Renal cortex interstitium (tissue), 11 donors: ENCODE data around the gene BEAN1. TPM values are rescaled to one million over a fixed set of nuclear protein-coding genes. Genes with fewer than 3 reads are reported as not detected.
"Not testable (repeated sequence)": the region's sequence is repeated elsewhere in the genome, so short reads cannot be mapped to it uniquely, and the experiment has no call there.

Source experiments
- DNase-seq, 11 donors: peaks; one replicate each; pipeline ENCODE4 v3.0.0-alpha.2; 2013; ENCODE audit warnings: low read depth in 9 of 11, low spot score in 4 of 11; ENCODE audit errors: extremely low read depth in 1 of 11
- polyA plus RNA-seq, 3 donors: library from polyadenylated mRNA; unstranded; fragments of 120-200 nt; gene quantifications; one replicate each; pipeline ENCODE4 v1.2.1, GENCODE V29; 2013; ENCODE audit not compliant: insufficient read length in 3 of 3

BEAN1 gene
- polyA plus RNA-seq, 3 donors: 1.4 to 2.7 (median 1.7) TPM

- DNase-seq: no peak
Measured at GRCh38 chr16:66490774-66491715, 64.0 kb downstream of the BEAN1 start.

DNA sequence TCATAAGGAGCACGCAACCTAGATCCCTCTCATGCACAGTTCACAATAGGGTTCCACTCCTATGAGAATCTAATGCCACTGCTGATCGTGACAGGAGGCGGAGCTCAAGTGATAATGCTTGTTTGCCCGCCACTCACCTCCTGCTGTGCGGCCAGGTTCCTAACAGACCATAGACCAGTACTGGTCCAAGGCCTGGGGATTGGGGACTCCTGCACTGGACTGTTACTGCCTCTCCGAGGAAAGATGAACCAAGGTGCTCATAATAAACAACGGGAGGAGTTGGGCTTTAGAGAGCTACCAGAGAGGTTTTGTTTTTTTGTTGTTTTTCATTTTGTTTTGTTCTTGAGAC, 64.6 kb downstream of the BEAN1 start:
- no peak for DNase-seq

DNA sequence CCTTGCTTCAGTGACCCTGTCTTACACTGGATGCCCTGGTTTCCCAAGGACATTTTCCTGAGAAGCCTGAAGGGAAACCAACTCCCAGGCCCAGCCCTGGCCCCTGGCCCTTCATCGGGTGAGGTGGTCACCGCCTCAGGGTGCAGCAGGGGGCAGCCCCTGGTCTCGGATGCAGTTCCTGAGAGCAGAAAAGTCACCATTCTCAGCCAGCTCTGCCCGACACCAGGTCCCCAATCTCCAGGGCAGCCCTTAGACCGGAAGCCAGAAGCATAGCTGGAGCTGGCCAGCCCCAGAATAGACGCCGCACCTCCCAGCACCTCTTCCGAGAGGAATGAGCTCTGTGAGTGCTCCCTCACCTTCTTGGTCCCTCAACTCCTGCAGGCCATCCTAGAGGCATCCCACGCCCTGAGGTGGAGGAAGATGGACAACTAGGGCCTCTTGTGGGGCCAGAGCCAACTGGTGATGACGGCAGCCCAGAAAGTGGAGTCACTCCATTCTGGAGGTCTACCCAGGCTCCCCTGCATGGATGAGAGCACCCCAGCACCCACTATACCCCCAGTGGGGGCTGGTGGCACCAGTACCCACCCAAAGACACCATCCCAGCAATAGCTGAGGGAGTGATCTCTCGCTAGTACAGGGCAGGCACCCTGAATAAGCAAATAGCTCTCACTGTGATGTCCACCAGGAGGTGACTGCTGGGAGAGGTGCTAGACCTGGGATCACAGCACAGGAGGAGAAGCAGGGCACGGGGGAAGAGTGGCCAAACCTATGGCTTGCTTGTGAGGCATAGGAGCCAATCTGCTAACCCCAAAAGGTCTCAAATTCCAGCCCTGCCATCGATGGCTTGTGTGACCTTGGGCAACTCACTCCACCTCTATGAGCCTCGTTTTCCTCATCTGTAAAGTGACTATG, 66.7 kb downstream of the BEAN1 start:
- DNase-seq: no peak

GRCh38 chr16:66494916-66495315, 67.8 kb downstream of the BEAN1 start:
- no peak for DNase-seq

- DNase-seq: no peak
Measured at GRCh38 chr16:66495440-66495839, 68.3 kb downstream of the BEAN1 start.

DNA sequence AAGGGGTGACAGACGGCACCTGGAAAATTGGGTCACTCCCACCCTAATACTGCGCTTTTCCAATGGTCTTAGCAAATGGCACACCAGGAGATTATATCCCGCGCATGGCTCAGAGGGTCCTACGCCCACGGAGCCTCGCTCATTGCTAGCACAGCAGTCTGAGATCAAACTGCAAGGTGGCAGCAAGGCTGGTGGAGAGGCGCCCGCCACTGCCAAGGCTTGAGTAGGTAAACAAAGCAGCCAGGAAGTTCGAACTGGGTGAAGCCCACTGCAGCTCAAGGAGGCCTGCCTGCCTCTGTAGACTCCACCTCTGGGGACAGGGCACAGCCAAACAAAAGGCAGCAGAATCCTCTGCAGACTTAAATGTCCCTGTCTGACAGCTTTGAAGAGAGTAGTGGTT, 69.1 kb downstream of the BEAN1 start:
- not testable (repeated sequence) for DNase-seq

- DNase-seq: not testable (repeated sequence)
Measured at GRCh38 chr16:66497921-66498320, 70.8 kb downstream of the BEAN1 start.

- not testable (repeated sequence) for DNase-seq
Measured at GRCh38 chr16:66501563-66501962, 74.5 kb downstream of the BEAN1 start.

- DNase-seq: no peak
Measured at GRCh38 chr16:66502020-66502913, 75.2 kb downstream of the BEAN1 start.

GRCh38 chr16:66503030-66503429, 75.9 kb downstream of the BEAN1 start:
- DNase-seq: no peak

DNA sequence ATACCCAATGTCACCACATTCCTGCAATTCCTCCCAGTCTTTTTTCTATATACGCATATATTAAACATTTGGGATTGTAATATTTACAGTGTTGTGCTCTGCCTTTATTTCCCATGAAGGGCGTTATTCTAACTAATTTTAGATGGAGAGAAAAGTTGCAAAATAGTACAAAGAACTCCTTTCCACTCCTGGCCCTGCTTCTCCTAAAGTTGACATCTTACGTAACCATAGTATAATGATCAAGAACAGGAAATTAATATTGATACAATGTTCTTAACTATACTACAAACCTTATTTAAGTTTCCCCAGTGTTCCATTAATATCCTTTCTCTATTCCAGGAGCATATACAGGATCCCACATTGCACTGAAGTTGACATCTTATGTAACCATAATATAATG, 76.5 kb downstream of the BEAN1 start:
- DNase-seq: no peak

DNA sequence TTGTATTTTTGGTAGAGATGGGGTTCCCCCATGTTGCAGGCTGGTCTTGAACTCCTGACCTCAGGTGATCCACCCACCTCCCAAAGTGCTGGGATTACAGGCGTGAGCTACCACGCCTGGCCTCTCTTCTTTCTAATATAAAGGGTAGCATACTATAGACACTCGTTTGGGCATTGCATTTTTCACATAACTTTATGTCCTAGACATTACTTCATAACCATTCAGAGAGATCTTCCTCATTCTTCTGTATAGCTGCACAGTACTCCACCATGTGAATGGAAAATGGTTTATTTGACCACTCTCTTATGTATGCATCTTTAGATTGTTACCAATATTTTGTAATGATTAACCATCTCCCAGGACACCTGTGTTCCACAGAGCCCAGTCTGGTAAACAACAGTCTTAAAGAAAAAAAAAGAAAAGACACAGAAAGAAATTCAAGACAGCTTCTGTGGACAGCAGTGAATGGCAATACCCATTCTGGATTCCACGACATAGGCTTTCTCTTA, 80.7 kb downstream of the BEAN1 start:
- no peak for DNase-seq

- no peak for DNase-seq
Measured at GRCh38 chr16:66508248-66508913, 81.3 kb downstream of the BEAN1 start.

- no peak for DNase-seq
Measured at GRCh38 chr16:66508914-66509496, 81.9 kb downstream of the BEAN1 start.

GRCh38 chr16:66509576-66509975, 82.5 kb downstream of the BEAN1 start:
- DNase-seq: no peak

DNA sequence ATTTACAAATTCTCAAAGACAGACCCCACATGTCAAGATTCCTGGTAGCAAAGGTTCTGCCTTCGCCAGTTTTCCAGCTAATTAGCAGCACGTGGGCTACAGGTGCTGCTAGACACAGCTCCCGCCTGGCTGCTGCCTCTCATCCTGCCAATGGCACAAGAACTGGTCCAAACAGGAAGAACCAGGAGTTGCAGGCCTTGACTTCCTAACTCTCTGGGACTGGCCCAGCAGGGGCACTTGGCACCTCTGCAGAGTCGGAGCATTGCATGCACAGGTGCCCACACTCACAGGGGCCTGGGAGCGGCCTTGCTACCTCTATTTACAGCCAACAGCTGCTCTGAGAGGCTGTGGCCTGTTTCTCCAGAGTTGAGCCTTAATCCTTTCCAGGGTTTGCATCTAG, 83.2 kb downstream of the BEAN1 start:
- no peak for DNase-seq

GRCh38 chr16:66510711-66511601, 83.9 kb downstream of the BEAN1 start:
- DNase-seq: no peak
